Natural killer cell (primary cell): ENCODE data around the gene EXOC3L1. TPM values are rescaled to one million over a fixed set of nuclear protein-coding genes. Genes with fewer than 3 reads are reported as not detected.

Experiments used
- ATAC-seq, 3 donors: fragments of 150-1000 bp in 2 of 3; fragments of 200-7000 bp in 1 of 3; cut with Tn5 transposase; 1 replicate in 1 of 3; 2 replicates in 2 of 3; pipeline ENCODE4 v1.10.0; 2021; ENCODE audit warnings: mild to moderate bottlenecking in 2 of 3, moderate library complexity in 2 of 3
- DNase-seq, 2 donors: peaks; one replicate each; pipeline versions ENCODE4 v3.0.0 to v3.0.0-alpha.2; 2013 to 2021; ENCODE audit warnings: mixed read lengths in 1 of 2
- H3K27ac ChIP-seq: one replicate; pipeline ENCODE4 v1.5.1; 2013; ENCODE audit warnings: mild to moderate bottlenecking, low read length
- H3K27me3 ChIP-seq: one replicate; pipeline ENCODE4 v1.6.1; 2013; ENCODE audit warnings: low read length; ENCODE audit not compliant: control insufficient read depth, insufficient read depth
- H3K36me3 ChIP-seq: one replicate; pipeline ENCODE4 v1.6.1; 2013; ENCODE audit warnings: low read length; ENCODE audit not compliant: control insufficient read depth, insufficient read depth
- H3K4me1 ChIP-seq: one replicate; pipeline ENCODE4 v1.6.1; 2013; ENCODE audit warnings: low read length; ENCODE audit not compliant: control insufficient read depth, insufficient read depth
- H3K4me3 ChIP-seq: one replicate; pipeline ENCODE4 v1.5.1; 2013; ENCODE audit warnings: low read length
- H3K9me3 ChIP-seq: one replicate; pipeline ENCODE4 v1.6.1; 2013; ENCODE audit warnings: low read length; ENCODE audit not compliant: control insufficient read depth, insufficient read depth
- H3K27ac Mint-ChIP-seq, 2 donors: one replicate each; pipeline ENCODE4 v1.8.0; 2022; ENCODE audit warnings: mild to moderate bottlenecking in 2 of 2, mixed read lengths in 2 of 2, moderate library complexity in 1 of 2
- H3K27me3 Mint-ChIP-seq, 2 donors: one replicate each; pipeline ENCODE4 v1.8.0; 2022; ENCODE audit warnings: low read depth in 2 of 2, mixed read lengths in 2 of 2
- H3K36me3 Mint-ChIP-seq: one replicate; pipeline ENCODE4 v1.8.0; 2022; ENCODE audit warnings: mixed read lengths
- H3K4me1 Mint-ChIP-seq, 2 donors: one replicate each; pipeline ENCODE4 v1.8.0; 2022; ENCODE audit warnings: mixed read lengths in 2 of 2
- H3K4me3 Mint-ChIP-seq: one replicate; pipeline ENCODE4 v1.8.0; 2022; ENCODE audit warnings: mild to moderate bottlenecking, moderate library complexity, mixed read lengths
- H3K9me3 Mint-ChIP-seq, 2 donors: one replicate each; pipeline ENCODE4 v1.8.0; 2022; ENCODE audit warnings: mixed read lengths in 2 of 2
- CTCF ChIP-seq: fragments of 200-600 bp; IDR thresholded peaks from one replicate; pipeline ENCODE4 v1.8.0; 2022; ENCODE audit warnings: antibody characterized with exemption
- WGBS: methylation state at CpG from one replicate; pipeline ENCODE4 v1.1.7; 2013; ENCODE audit warnings: missing lambda C conversion rate; ENCODE audit not compliant: insufficient coverage; 5-methylcytosine and 5-hydroxymethylcytosine counted together
- intact Hi-C: fragments of 100-400 bp; cut with micrococcal nuclease; formaldehyde crosslinking; loops from one replicate; pipeline ENCODE4 v1.14.2; 2022
- total RNA-seq, 4 donors: library from RNA; stranded (reverse); fragments of 120-200 nt in 1 of 4; gene quantifications; one replicate each; pipeline versions ENCODE4 v1.2.3 to v1.2.4, GENCODE V29; 2013 to 2022

Gene EXOC3L1
- total RNA-seq, 3 donors from 2014 or later (not counting 1 experiment from before 2014, with no cell fraction given), result not detected

- Mint-ChIP-seq H3K27me3 (no peaks in the 10 kb centered on the region), H3K36me3 (no peaks in the 10 kb centered on the region), H3K9me3 (no peaks in the 10 kb centered on the region), H3K4me1 (peaks cover 0 to 12% of the 10 kb centered on the region in 2 donors), H3K4me3 (no peak overlapping the region), H3K27ac (no peak overlapping the region)
- no peaks in the 10 kb centered on the region for H3K27me3 ChIP-seq
- TF ChIP-seq CTCF, result no peak
- WGBS, result 95% methylated on average over 8 of the region's 8 CpGs
- H3K27ac ChIP-seq, result no peak overlapping the region
- H3K9me3 ChIP-seq, result no peaks in the 10 kb centered on the region
- H3K4me1 ChIP-seq, result no peaks in the 10 kb centered on the region
- no peak for DNase-seq
- H3K36me3 ChIP-seq, result no peaks in the 10 kb centered on the region
- no peak overlapping the region for H3K4me3 ChIP-seq
- intact Hi-C loops, result no loop called here
- no peak for ATAC-seq
These were observed 23.5 kb upstream of the EXOC3L1 start for GRCh38 chr16:67213197-67214019.

GRCh38 chr16:67212766-67213165 is 22.8 kb upstream of the EXOC3L1 start:
- DNase-seq (no peak), ATAC-seq (no peak)
- no peak overlapping the region for H3K27ac Mint-ChIP-seq
- H3K4me3 Mint-ChIP-seq, result no peak overlapping the region
- no peak overlapping the region for H3K27ac ChIP-seq
- H3K36me3 ChIP-seq, result no peaks in the 10 kb centered on the region
- no peaks in the 10 kb centered on the region for H3K9me3 Mint-ChIP-seq
- H3K27me3 Mint-ChIP-seq, result no peaks in the 10 kb centered on the region
- H3K4me1 Mint-ChIP-seq, result peaks cover 0 to 12% of the 10 kb centered on the region in 2 donors
- H3K36me3 Mint-ChIP-seq, result no peaks in the 10 kb centered on the region
- no peaks in the 10 kb centered on the region for H3K4me1 ChIP-seq
- no peak for TF ChIP-seq CTCF
- H3K9me3 ChIP-seq, result no peaks in the 10 kb centered on the region
- intact Hi-C loops, result no loop called here
- H3K4me3 ChIP-seq, result no peak overlapping the region
- no peaks in the 10 kb centered on the region for H3K27me3 ChIP-seq

GRCh38 chr16:67211674-67212073 is 21.7 kb upstream of the EXOC3L1 start:
- DNase-seq, result no peak
- no peak for ATAC-seq
- H3K27ac ChIP-seq, result no peak overlapping the region
- no peaks in the 10 kb centered on the region for H3K27me3 Mint-ChIP-seq
- intact Hi-C loops, result no loop called here
- no peaks in the 10 kb centered on the region for H3K27me3 ChIP-seq
- no peak for TF ChIP-seq CTCF
- no peak overlapping the region for H3K27ac Mint-ChIP-seq
- no peak overlapping the region for H3K4me3 Mint-ChIP-seq
- H3K36me3 Mint-ChIP-seq, result no peaks in the 10 kb centered on the region
- peaks cover 0 to 8% of the 10 kb centered on the region in 2 donors for H3K4me1 Mint-ChIP-seq
- H3K9me3 Mint-ChIP-seq, result no peaks in the 10 kb centered on the region
- H3K4me1 ChIP-seq, result no peaks in the 10 kb centered on the region
- WGBS, result 89% methylated on average over 7 of the region's 7 CpGs
- no peaks in the 10 kb centered on the region for H3K9me3 ChIP-seq
- no peaks in the 10 kb centered on the region for H3K36me3 ChIP-seq
- H3K4me3 ChIP-seq, result no peak overlapping the region
